ENCODE results near the gene YY1. TPM values are rescaled to one million over a fixed set of nuclear protein-coding genes. Genes with fewer than 3 reads are reported as not detected.
"Not testable (repeated sequence)": the region's sequence is repeated elsewhere in the genome, so short reads cannot be mapped to it uniquely, and the experiment has no call there.

Gene YY1
- total RNA-seq, 1 experiment from 2014 or later = 53.0 TPM

GRCh38 chr14:100243020-100243419 lies 4.1 kb downstream of the YY1 start:
- DNase-seq (ENCODE audit: low read depth) = no peak

DNA sequence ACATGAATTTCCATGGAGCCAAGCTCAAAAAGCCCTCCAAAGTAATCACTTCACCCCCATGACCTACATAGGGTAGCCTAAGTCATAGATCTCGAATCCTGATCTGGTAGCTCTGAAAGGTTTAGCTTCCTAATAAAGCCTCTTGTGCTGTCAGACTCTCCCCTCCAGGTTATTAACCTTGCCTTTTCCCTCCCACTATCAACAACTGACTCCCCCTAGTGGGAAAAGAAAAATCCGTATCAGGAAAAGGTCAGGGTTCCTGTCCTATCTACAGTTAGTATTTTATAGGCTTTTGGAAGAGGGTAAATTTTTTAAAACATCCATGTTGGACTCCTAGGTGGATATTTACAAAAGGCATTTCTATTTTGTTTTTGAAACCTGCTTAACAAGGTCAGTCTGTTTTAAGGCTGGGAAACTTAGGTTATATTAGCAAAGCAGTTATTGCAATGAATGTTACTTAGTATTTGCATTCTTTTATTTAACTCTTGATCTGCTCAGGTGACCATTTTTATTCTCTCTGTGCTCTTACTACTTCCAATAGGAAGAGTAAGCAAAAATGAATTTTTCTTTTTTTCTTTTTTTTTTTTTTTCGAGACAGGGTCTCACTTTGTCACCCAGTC lies 8.0 kb downstream of the YY1 start:
- DNase-seq (ENCODE audit: low read depth) = peak; percentile 49

GRCh38 chr14:100250732-100251465 lies 12.0 kb downstream of the YY1 start:
- no peak for DNase-seq (ENCODE audit: low read depth)

- DNase-seq (ENCODE audit: low read depth) = no peak
These were observed 13.7 kb downstream of the YY1 start for GRCh38 chr14:100252684-100253083.

GRCh38 chr14:100256339-100256895 lies 17.5 kb downstream of the YY1 start:
- DNase-seq (ENCODE audit: low read depth) = no peak

- DNase-seq (ENCODE audit: low read depth) = no peak
These were observed 22.7 kb downstream of the YY1 start for GRCh38 chr14:100261621-100262020.

DNA sequence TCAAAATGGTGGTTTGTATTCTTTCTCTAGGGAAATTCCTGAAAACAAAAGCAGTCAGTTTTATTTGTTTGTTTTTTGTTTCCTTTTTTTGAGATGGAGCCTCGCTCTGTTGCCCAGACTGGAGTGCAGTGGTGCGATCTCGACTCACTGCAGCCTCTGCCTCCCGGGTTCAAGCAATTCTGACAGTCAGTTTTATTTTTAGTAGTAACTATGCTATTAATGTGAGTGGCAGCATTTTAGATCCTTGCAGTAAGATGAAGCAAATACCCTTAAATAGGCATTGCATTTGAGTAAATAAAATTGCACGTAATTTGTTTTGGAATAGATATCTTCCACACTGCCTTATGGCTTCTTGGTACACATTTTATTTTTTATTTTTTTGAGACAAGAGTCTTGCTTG lies 23.6 kb downstream of the YY1 start:
- no peak for DNase-seq (ENCODE audit: low read depth)

DNA sequence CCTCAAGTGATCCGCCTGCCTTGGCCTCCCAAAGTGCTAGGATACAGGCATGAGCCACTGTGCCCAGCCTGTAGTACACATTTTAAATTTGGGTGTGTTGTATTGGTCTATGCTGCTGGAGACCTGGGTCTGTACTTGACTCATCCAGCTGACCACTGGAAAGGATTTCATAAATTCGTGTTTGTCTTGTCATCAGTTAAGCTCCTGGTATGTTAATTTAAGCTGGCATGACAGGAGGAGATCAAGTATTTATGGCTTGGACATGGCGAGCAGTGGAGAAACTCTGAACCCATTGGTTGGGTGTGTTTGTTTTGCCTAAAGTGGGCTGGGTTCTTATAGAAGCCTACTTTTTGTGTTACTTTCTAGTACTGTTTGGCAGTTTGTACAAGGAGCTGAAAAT lies 24.2 kb downstream of the YY1 start:
- DNase-seq (ENCODE audit: low read depth) = no peak

GRCh38 chr14:100267990-100268389 lies 29.0 kb downstream of the YY1 start:
- DNase-seq (ENCODE audit: low read depth) = no peak

GRCh38 chr14:100268591-100269207 lies 29.8 kb downstream of the YY1 start:
- no peak for DNase-seq (ENCODE audit: low read depth)

- peak; percentile 15 for DNase-seq (ENCODE audit: low read depth)
These were observed 32.4 kb downstream of the YY1 start for GRCh38 chr14:100271247-100271939.

- DNase-seq (ENCODE audit: low read depth) = no peak
These were observed 35.3 kb downstream of the YY1 start for GRCh38 chr14:100274250-100274649.

GRCh38 chr14:100275214-100275613 lies 36.3 kb downstream of the YY1 start:
- no peak for DNase-seq (ENCODE audit: low read depth)

GRCh38 chr14:100278702-100279101 lies 39.8 kb downstream of the YY1 start:
- peak; percentile 69 for DNase-seq (ENCODE audit: low read depth)

DNA sequence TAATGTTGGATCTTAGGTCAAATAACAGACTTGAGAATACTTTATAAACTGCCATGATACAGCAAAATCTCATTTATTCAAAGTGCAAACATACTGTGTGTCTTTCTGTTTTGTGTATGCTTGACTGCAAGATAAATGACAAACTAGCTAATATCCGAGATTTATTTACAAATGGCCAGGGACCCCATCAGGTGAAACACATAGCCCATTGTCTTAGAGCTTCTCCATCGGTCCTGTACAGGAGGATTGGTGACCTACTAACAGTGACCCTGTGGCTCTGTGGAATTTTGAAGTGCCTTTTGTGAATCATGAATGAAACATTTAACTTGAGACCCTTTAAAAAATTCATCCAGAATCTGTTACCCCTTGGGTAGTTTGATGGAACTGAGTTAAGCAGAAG lies 40.2 kb downstream of the YY1 start:
- no peak for DNase-seq (ENCODE audit: low read depth)

- DNase-seq (ENCODE audit: low read depth) = no peak
These were observed 40.6 kb downstream of the YY1 start for GRCh38 chr14:100279563-100279962.

DNA sequence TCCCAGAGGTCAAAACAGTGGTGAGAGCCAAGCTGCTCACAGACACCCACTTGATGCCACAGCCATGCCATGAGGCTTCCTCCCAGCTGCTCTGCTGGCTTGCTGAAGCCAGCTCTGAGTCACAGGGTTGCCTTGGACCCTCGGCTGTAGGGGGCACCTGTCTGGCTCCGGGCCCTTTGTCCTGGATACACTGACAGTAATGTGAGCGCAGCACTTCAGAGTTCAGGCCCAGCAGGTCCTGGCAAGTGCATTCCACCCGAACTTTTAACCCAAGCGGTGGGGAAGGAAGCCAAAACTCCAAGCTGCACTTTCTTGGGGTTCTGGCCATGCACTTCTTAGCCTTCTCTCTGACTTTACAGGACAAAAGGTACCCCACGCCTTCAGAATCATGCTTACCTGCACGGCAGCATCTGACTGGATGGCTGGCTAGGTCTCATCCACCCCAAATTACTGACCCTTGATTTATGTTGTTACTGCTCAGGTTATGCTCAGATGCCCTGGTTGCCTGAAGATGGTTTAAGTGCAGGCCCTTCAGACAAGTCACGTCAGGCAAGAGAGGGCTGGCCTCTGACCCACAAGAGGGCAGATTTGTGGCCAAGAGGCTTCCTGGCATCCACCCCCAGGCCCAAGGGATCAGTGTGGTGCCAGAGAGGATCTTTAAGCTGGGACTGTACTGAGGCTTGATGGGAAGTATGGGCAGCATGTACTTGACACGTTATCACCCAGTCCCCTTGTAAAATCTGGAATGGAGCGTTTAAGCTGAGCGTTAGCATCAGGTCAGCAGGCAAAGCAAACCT lies 42.5 kb downstream of the YY1 start:
- DNase-seq (ENCODE audit: low read depth) = no peak

GRCh38 chr14:100282083-100282350 lies 43.1 kb downstream of the YY1 start:
- no peak for DNase-seq (ENCODE audit: low read depth)

DNA sequence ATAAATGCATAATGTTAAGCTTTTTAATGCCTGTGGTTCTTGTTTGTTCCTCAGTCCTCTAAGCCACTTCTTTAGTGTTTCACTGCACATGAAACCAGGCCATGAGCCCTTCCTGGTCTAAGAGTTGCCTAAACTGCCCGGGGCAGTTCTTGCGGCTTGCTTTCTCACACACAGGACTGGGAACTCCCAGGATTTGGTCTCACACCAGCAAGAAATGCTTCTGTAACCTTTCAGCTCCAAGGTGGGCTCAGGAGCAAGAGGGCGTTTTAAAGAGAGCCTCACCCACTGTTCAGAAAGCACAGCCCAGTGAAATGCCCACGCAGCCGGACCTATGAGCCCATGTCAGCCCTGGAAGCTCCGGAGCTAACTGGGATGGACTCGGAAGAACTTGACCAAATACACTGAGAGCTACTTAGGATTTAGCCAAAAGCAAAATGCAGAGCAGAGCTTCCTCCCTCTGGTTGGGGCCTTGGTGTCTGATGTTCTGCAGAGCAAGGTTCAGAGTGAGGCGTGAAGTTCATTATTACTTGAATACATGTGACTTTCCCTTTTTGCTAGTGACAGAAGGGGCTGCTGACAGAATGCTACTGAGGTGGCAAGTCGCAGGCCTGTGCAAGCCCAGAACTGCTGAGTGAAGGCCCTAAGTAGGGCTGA lies 43.9 kb downstream of the YY1 start:
- peak; percentile 60 for DNase-seq (ENCODE audit: low read depth)

DNA sequence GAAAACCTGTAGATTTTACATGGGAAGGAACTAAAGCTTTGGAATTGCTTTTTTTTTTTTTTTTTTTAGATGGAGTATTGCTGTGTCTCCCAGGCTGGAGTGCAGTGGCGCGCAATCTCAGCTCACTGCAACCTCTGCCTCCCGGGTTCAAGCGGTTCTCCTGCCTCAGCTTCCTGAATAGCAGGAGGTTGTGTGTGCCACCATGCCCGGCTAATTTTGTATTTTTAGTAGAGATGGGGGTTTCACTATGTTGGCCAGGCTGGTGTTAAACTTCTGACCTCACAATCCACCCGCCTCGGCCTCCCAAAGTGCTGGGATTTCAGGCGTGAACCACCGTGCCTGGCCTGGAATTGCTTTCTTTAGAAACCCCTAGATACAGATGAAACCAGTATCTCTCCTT lies 44.5 kb downstream of the YY1 start:
- not testable (repeated sequence) for DNase-seq (ENCODE audit: low read depth)
